Vagina (tissue), 2 donors: ENCODE data around the gene TEAD4.

Experiments used
- POLR2A ChIP-seq, 2 donors: fragments of 450-650 bp; IDR thresholded peaks; one replicate each; pipeline ENCODE4 v1.6.1; 2017; ENCODE audit warnings: antibody characterized with exemption in 2 of 2, mild to moderate bottlenecking in 2 of 2, moderate library complexity in 2 of 2
- POLR2AphosphoS5 ChIP-seq, 2 donors: sonication (generic); formaldehyde crosslinking; IDR thresholded peaks; one replicate each; pipeline ENCODE4 v1.9.0; 2017; ENCODE audit warnings: antibody characterized with exemption in 2 of 2, mild to moderate bottlenecking in 2 of 2, low read depth in 1 of 2; ENCODE audit not compliant: insufficient read depth in 1 of 2

GRCh38 chr12:3010214-3010930 is 51.2 kb downstream of the TEAD4 start:
- no peak for TF ChIP-seq POLR2A (IDR thresholded peaks at IDR 0.05)
- no peak for TF ChIP-seq POLR2AphosphoS5 (IDR thresholded peaks at IDR 0.05; ENCODE audit: insufficient read depth in 1 of 2, low read depth in 1 of 2)
